HG03103 (cell line): ENCODE data around the gene PCGF2.

ENCODE experiments used
- ATAC-seq: cut with Tn5 transposase; IDR thresholded peaks from one replicate; pipeline ENCODE4 v1.9.1; 2021; ENCODE audit warnings: low read depth; ENCODE audit not compliant: unreplicated experiment

Gene PCGF2

GRCh38 chr17:38719943-38720641 lies 28.0 kb downstream of the PCGF2 start:
- no peak for ATAC-seq

- ATAC-seq: no peak
Measured at GRCh38 chr17:38719289-38719942, 28.7 kb downstream of the PCGF2 start.

- ATAC-seq: no peak
Measured at GRCh38 chr17:38717139-38717745, 30.9 kb downstream of the PCGF2 start.

GRCh38 chr17:38716368-38717005 lies 31.6 kb downstream of the PCGF2 start:
- no peak for ATAC-seq

- no peak for ATAC-seq
Measured at GRCh38 chr17:38715216-38715943, 32.8 kb downstream of the PCGF2 start.

GRCh38 chr17:38713456-38714075 lies 34.6 kb downstream of the PCGF2 start:
- ATAC-seq: no peak

GRCh38 chr17:38712593-38712992 lies 35.5 kb downstream of the PCGF2 start:
- ATAC-seq: no peak

GRCh38 chr17:38711792-38712571 lies 36.2 kb downstream of the PCGF2 start:
- ATAC-seq: no peak

- no peak for ATAC-seq
Measured at GRCh38 chr17:38710985-38711384, 37.2 kb downstream of the PCGF2 start.

- ATAC-seq: no peak
Measured at GRCh38 chr17:38710604-38710962, 37.6 kb downstream of the PCGF2 start.

- no peak for ATAC-seq
Measured at GRCh38 chr17:38709864-38710603, 38.1 kb downstream of the PCGF2 start.

- no peak for ATAC-seq
Measured at GRCh38 chr17:38709104-38709820, 38.9 kb downstream of the PCGF2 start.

- ATAC-seq: no peak
Measured at GRCh38 chr17:38707678-38708351, 40.3 kb downstream of the PCGF2 start.

GRCh38 chr17:38706505-38707216 lies 41.5 kb downstream of the PCGF2 start:
- no peak for ATAC-seq

GRCh38 chr17:38705803-38706504 lies 42.2 kb downstream of the PCGF2 start:
- no peak for ATAC-seq

- no peak for ATAC-seq
Measured at GRCh38 chr17:38705523-38705802, 42.7 kb downstream of the PCGF2 start.
